Measurements from ENCODE around the gene PRPS1L1. TPM values are rescaled to one million over a fixed set of nuclear protein-coding genes. Genes with fewer than 3 reads are reported as not detected.

The PRPS1L1 gene
- total RNA-seq, 1 donor from 2014 or later, result not detected

GRCh38 chr7:17976952-17977351, 50.7 kb downstream of the PRPS1L1 start:
- no peaks in the 10 kb centered on the region for H3K36me3 ChIP-seq (ENCODE audit: control insufficient read depth, insufficient read depth, low read length)
- TF ChIP-seq CTCF (IDR thresholded peaks at IDR 0.05; ENCODE audit: insufficient read depth, low read length, poor library complexity, severe bottlenecking), result no peak
- H3K27me3 ChIP-seq (ENCODE audit: control insufficient read depth, insufficient read depth, low read length), result no peaks in the 10 kb centered on the region
- no peak for DNase-seq (ENCODE audit: low read depth)
- H3K4me3 ChIP-seq (ENCODE audit: low read depth, low read length), result no peak overlapping the region

Other genes with a start within 250 kb of the PRPS1L1 start
- 30.7 and 41.9 TPM in 2 replicates for gene SNX13, start 87.4 kb downstream of the PRPS1L1 start, total RNA-seq

Measured in kidney epithelial cell (primary cell).